NCI-H1105 treated with DMSO at 0.1 percent for 48 hours (cell line): ENCODE measurements around the gene RRM1.
"Not testable (repeated sequence)": the region's sequence is repeated elsewhere in the genome, so short reads cannot be mapped to it uniquely, and the experiment has no call there.

Experiments
- DNase-seq: peaks from one replicate; lab custom pipeline; 2025; lab: John Stamatoyannopoulos, UW

Gene RRM1

GRCh38 chr11:4083198-4083597, 11.4 kb upstream of the RRM1 start:
- DNase-seq = no peak

- no peak for DNase-seq
Observed at GRCh38 chr11:4084406-4085125, 10.0 kb upstream of the RRM1 start.

GRCh38 chr11:4085575-4085974, 9.0 kb upstream of the RRM1 start:
- DNase-seq = no peak

GRCh38 chr11:4086575-4087353, 7.8 kb upstream of the RRM1 start:
- no peak for DNase-seq

- no peak for DNase-seq
Observed at GRCh38 chr11:4087551-4087950, 7.0 kb upstream of the RRM1 start.

- no peak for DNase-seq
Observed at GRCh38 chr11:4090258-4090657, 4.3 kb upstream of the RRM1 start.

- DNase-seq = no peak
Observed at GRCh38 chr11:4092026-4092425, 2.6 kb upstream of the RRM1 start.

- no peak for DNase-seq
Observed at GRCh38 chr11:4093519-4094347, 866 bp upstream of the RRM1 start.

- DNase-seq = peak; percentile 19
Observed at GRCh38 chr11:4095509-4096230, 1.1 kb downstream of the RRM1 start.

- DNase-seq = no peak
Observed at GRCh38 chr11:4098026-4098621, 3.5 kb downstream of the RRM1 start.

- DNase-seq = no peak
Observed at GRCh38 chr11:4102711-4103110, 8.1 kb downstream of the RRM1 start.

GRCh38 chr11:4103269-4103668, 8.7 kb downstream of the RRM1 start:
- no peak for DNase-seq

GRCh38 chr11:4105916-4106315, 11.3 kb downstream of the RRM1 start:
- no peak for DNase-seq

GRCh38 chr11:4111834-4112233, 17.2 kb downstream of the RRM1 start:
- no peak for DNase-seq

GRCh38 chr11:4115128-4115527, 20.5 kb downstream of the RRM1 start:
- DNase-seq = no peak

GRCh38 chr11:4118107-4118506, 23.5 kb downstream of the RRM1 start:
- no peak for DNase-seq

GRCh38 chr11:4123218-4123617, 28.6 kb downstream of the RRM1 start:
- DNase-seq = no peak

- no peak for DNase-seq
Observed at GRCh38 chr11:4125141-4125540, 30.5 kb downstream of the RRM1 start.

GRCh38 chr11:4127357-4127756, 32.8 kb downstream of the RRM1 start:
- DNase-seq = no peak

- DNase-seq = not testable (repeated sequence)
Observed at GRCh38 chr11:4130219-4130618, 35.6 kb downstream of the RRM1 start.

- no peak for DNase-seq
Observed at GRCh38 chr11:4134806-4135205, 40.2 kb downstream of the RRM1 start.

- no peak for DNase-seq
Observed at GRCh38 chr11:4138497-4138896, 43.9 kb downstream of the RRM1 start.
